ENCODE measurements around the gene NLGN4Y.
A peak's percentile ranks its signal among the peaks of the same experiment; 100 is the strongest.

Gene NLGN4Y

GRCh38 chrY:14524272-14525231, at the start of gene NLGN4Y:
Gene NLGN4Y, plus strand, starts transcription at chrY:14524529. Its CDS starts 97,591 bp downstream, at chrY:14622120.
- peak in 1 of 2 donors; percentile 15 for DNase-seq

- no peak for DNase-seq
Observed at GRCh38 chrY:14485935-14486334, 38.4 kb upstream of the NLGN4Y start.

- no peak for DNase-seq
Observed at GRCh38 chrY:14490226-14490625, 34.1 kb upstream of the NLGN4Y start.

GRCh38 chrY:14498071-14498470, 26.3 kb upstream of the NLGN4Y start:
- DNase-seq = no peak

- DNase-seq = no peak
Observed at GRCh38 chrY:14504592-14504991, 19.7 kb upstream of the NLGN4Y start.

GRCh38 chrY:14522379-14522950, 1.9 kb upstream of the NLGN4Y start:
- DNase-seq = no peak

- no peak for DNase-seq
Observed at GRCh38 chrY:14523491-14524271, 648 bp upstream of the NLGN4Y start.

- no peak for DNase-seq
Observed at GRCh38 chrY:14525315-14525714, 986 bp downstream of the NLGN4Y start.

GRCh38 chrY:14528361-14528760, 4.0 kb downstream of the NLGN4Y start:
- no peak for DNase-seq

GRCh38 chrY:14536703-14537102, 12.4 kb downstream of the NLGN4Y start:
- DNase-seq = no peak

GRCh38 chrY:14543506-14543905, 19.2 kb downstream of the NLGN4Y start:
- DNase-seq = no peak

GRCh38 chrY:14581294-14581693, 57.0 kb downstream of the NLGN4Y start:
- DNase-seq = no peak

GRCh38 chrY:14586725-14587124, 62.4 kb downstream of the NLGN4Y start:
- no peak for DNase-seq

- no peak for DNase-seq
Observed at GRCh38 chrY:14601372-14601771, 77.0 kb downstream of the NLGN4Y start.

- DNase-seq = no peak
Observed at GRCh38 chrY:14617625-14618024, 93.3 kb downstream of the NLGN4Y start.

- no peak for DNase-seq
Observed at GRCh38 chrY:14618513-14618912, 94.2 kb downstream of the NLGN4Y start.

GRCh38 chrY:14628208-14628607, 103.9 kb downstream of the NLGN4Y start:
- no peak for DNase-seq

GRCh38 chrY:14631676-14632075, 107.3 kb downstream of the NLGN4Y start:
- DNase-seq = no peak

- no peak for DNase-seq
Observed at GRCh38 chrY:14633718-14634117, 109.4 kb downstream of the NLGN4Y start.

- DNase-seq = no peak
Observed at GRCh38 chrY:14634954-14635353, 110.6 kb downstream of the NLGN4Y start.

- DNase-seq = no peak
Observed at GRCh38 chrY:14637551-14637950, 113.2 kb downstream of the NLGN4Y start.

GRCh38 chrY:14641853-14642252, 117.5 kb downstream of the NLGN4Y start:
- DNase-seq = no peak

- no peak for DNase-seq
Observed at GRCh38 chrY:14644157-14644952, 120.0 kb downstream of the NLGN4Y start.

Data from stimulated activated CD4-positive, alpha-beta T cell treated with anti-CD3 and anti-CD28 coated beads, Interleukin-2, amount 100 ng/mL, for 48 hours (primary cell).